ENCODE results near the gene RAB36.

The RAB36 gene

DNA sequence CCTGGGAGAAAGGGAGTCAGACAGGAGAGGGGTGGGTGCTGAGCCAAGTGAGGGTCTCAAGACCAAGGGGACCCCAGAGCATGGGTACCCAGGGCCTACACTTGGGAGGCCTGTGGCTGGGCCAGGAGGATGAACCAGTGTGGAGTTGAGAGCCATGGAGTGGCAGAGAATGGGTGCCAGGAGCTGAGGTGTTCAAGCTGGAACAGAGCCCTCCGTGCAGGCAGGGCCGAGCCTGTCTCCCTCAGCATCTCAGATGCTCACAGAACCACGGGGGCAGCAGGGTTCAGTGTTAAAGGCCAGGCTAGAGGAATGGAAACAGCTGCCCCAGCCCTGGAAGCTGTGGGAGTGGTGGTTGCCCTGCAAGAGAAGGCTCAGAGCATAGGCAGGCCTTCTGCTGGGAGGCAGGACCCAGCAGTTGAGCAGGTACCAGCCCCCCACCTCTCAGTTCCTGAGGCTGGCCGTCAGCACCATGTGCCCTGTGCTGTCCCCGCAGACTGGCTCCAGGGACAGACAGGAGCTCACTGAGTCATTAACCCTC, 35.8 kb upstream of the RAB36 start:
- Histone ChIP-seq H3K27ac (ENCODE audit: low read depth, low read length) (no peak overlapping the region), H3K79me2 (ENCODE audit: control insufficient read depth, insufficient read depth, low read length, unreplicated experiment) (no peaks in the 10 kb centered on the region), H3K4me1 (ENCODE audit: control insufficient read depth, insufficient read depth, low read length, unreplicated experiment) (no peaks in the 10 kb centered on the region), H2AFZ (ENCODE audit: low read length, unreplicated experiment) (no peak overlapping the region), H3K4me3 (ENCODE audit: low read depth, low read length) (no peak overlapping the region), H3K36me3 (ENCODE audit: insufficient read depth, low read length) (no peaks in the 10 kb centered on the region), H3K27me3 (ENCODE audit: insufficient read depth, low read length) (no peaks in the 10 kb centered on the region)

DNA sequence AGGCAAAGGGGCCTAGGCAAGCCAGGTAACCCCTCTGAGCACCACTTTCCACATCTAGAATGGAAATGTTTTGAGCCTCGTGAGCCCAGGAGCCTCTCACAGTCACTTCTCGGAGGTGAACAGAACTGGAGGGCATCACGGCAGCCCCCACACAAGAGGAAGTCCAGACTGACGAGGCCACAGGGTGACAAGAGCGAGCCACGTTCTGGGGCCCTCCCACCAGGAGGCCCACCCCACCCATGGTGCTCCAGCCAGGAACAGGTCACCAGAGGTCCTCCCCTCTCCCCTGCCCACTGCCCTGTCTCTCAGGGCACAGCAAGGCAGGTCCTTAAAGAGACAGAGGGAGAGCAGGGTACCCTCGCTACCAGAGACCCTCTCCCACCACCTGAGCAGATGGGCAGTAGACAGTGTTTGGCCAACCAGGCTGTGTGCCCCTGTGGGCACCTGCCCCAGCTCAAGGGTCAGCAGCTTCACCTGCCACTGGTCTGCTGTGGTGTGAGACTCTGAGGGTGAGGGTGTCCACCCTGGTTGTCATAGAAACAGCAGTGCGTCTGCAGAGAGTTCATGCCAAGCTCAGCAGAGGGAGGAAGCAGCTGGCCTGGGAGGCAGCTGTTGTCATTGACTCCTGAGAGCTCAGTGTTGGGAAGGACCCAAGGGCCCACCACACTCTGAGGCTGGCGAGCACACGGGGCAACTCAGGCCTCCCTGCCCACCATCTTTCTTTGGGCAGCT, 34.9 kb upstream of the RAB36 start:
- no peak overlapping the region for H3K4me3 ChIP-seq (ENCODE audit: low read depth, low read length)
- H3K27me3 ChIP-seq (ENCODE audit: insufficient read depth, low read length), result no peaks in the 10 kb centered on the region
- H3K79me2 ChIP-seq (ENCODE audit: control insufficient read depth, insufficient read depth, low read length, unreplicated experiment), result no peaks in the 10 kb centered on the region
- H3K27ac ChIP-seq (ENCODE audit: low read depth, low read length), result no peak overlapping the region
- no peaks in the 10 kb centered on the region for H3K36me3 ChIP-seq (ENCODE audit: insufficient read depth, low read length)
- no peak overlapping the region for H2AFZ ChIP-seq (ENCODE audit: low read length, unreplicated experiment)
- no peaks in the 10 kb centered on the region for H3K4me1 ChIP-seq (ENCODE audit: control insufficient read depth, insufficient read depth, low read length, unreplicated experiment)

DNA sequence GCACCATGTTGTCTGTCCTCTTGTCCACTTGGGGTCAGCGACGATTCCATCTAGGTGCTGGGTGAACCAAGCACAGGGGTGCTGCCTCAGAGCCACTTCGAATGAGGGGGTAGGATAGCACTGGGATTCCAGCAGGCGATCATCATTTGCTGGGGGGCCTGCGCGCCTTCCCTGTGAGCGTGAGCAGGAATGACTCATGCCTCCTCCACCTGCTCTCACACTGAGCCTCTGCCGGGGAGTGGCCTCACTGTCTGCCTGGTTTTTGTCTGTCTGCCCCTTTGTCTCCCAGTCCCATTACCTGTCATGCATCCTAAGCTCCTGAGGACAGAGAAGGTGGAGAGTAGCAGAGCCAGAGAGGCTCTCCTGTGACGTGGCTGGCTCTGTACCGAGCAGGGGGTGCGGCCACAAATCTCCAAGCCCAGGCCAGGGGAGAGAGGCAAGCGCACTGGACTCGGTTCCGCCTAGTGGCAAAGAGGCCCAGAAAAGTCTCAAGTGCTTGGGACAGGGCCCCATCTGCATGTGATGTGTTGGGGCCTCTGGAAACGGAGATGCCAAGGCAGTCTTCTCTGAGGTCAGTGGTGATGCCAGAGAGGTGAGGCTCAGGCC, 34.3 kb upstream of the RAB36 start:
- Histone ChIP-seq H3K27me3 (ENCODE audit: insufficient read depth, low read length) (no peaks in the 10 kb centered on the region), H2AFZ (ENCODE audit: low read length, unreplicated experiment) (no peak overlapping the region), H3K27ac (ENCODE audit: low read depth, low read length) (no peak overlapping the region), H3K4me1 (ENCODE audit: control insufficient read depth, insufficient read depth, low read length, unreplicated experiment) (no peaks in the 10 kb centered on the region), H3K4me3 (ENCODE audit: low read depth, low read length) (no peak overlapping the region), H3K36me3 (ENCODE audit: insufficient read depth, low read length) (no peaks in the 10 kb centered on the region), H3K79me2 (ENCODE audit: control insufficient read depth, insufficient read depth, low read length, unreplicated experiment) (no peaks in the 10 kb centered on the region)

DNA sequence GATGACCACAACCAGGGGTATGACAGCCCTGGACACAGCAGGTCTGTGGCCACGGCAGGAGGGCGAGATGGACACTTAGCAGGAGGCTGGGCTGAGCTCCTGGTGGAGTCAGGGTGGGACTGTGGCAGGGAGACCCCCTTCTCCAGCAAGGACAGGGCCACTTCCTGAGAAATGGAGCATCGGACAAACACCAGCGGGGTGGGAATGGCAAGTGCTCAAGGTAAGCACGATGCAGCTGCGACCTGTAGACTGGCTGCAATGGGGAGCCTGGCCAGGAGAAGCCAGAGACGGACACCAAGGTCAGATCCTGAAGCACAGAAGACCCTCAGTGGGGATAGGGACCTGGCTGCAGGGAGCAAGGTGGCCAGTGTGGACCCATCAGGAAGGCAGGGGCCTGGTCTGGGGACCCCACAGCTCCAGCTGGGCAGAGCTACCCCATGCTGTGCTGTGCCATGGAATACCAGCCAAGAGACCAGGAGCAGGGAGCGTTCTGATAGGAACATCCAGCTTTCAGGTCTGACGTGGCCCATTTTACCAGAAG, 32.7 kb upstream of the RAB36 start:
- no peaks in the 10 kb centered on the region for H3K36me3 ChIP-seq (ENCODE audit: insufficient read depth, low read length)
- H3K79me2 ChIP-seq (ENCODE audit: control insufficient read depth, insufficient read depth, low read length, unreplicated experiment), result no peaks in the 10 kb centered on the region
- H3K4me1 ChIP-seq (ENCODE audit: control insufficient read depth, insufficient read depth, low read length, unreplicated experiment), result no peaks in the 10 kb centered on the region
- H3K27ac ChIP-seq (ENCODE audit: low read depth, low read length), result no peak overlapping the region
- no peak overlapping the region for H3K4me3 ChIP-seq (ENCODE audit: low read depth, low read length)
- no peak overlapping the region for H2AFZ ChIP-seq (ENCODE audit: low read length, unreplicated experiment)
- H3K27me3 ChIP-seq (ENCODE audit: insufficient read depth, low read length), result no peaks in the 10 kb centered on the region

DNA sequence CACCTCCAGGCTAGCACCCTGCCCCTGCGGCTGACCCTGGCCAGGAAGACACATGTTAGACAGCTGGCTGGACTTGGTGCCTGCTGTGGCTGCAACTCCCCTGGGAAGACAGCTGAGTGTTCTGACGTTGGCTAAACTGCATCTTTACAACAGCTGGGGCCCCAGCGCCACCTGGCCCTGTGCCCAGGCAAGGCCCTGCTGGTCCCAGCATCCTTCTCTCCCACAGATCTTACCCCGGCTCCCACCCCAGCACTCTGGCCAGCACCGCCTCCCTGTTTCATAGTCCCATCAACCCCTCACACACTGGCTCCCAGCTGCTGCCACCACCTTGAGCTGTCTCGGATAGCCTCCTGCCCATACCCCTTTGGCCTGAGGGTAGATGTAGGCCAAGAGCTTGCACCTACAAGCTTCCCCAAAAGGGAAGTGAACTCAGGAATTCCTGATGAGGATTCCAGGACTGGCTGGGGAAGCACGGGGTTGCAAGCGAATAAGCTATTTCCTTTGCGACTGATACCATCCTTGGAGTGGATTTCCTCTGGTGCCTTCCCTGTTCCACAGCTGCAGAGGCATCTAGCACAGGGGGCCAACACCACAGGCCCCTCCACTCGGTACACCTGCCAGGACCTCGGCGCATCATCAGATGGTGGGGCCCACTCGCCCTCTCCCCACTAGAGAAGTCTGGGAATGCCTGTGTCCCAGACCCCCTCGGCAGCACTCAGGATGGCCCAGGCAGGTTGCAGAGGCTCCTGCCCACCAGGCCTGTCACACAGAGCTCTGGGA, 32.0 kb upstream of the RAB36 start:
- no peak overlapping the region for H3K27ac ChIP-seq (ENCODE audit: low read depth, low read length)
- H3K79me2 ChIP-seq (ENCODE audit: control insufficient read depth, insufficient read depth, low read length, unreplicated experiment), result no peaks in the 10 kb centered on the region
- H3K36me3 ChIP-seq (ENCODE audit: insufficient read depth, low read length), result no peaks in the 10 kb centered on the region
- no peaks in the 10 kb centered on the region for H3K4me1 ChIP-seq (ENCODE audit: control insufficient read depth, insufficient read depth, low read length, unreplicated experiment)
- no peak overlapping the region for H2AFZ ChIP-seq (ENCODE audit: low read length, unreplicated experiment)
- H3K27me3 ChIP-seq (ENCODE audit: insufficient read depth, low read length), result no peaks in the 10 kb centered on the region
- no peak overlapping the region for H3K4me3 ChIP-seq (ENCODE audit: low read depth, low read length)

DNA sequence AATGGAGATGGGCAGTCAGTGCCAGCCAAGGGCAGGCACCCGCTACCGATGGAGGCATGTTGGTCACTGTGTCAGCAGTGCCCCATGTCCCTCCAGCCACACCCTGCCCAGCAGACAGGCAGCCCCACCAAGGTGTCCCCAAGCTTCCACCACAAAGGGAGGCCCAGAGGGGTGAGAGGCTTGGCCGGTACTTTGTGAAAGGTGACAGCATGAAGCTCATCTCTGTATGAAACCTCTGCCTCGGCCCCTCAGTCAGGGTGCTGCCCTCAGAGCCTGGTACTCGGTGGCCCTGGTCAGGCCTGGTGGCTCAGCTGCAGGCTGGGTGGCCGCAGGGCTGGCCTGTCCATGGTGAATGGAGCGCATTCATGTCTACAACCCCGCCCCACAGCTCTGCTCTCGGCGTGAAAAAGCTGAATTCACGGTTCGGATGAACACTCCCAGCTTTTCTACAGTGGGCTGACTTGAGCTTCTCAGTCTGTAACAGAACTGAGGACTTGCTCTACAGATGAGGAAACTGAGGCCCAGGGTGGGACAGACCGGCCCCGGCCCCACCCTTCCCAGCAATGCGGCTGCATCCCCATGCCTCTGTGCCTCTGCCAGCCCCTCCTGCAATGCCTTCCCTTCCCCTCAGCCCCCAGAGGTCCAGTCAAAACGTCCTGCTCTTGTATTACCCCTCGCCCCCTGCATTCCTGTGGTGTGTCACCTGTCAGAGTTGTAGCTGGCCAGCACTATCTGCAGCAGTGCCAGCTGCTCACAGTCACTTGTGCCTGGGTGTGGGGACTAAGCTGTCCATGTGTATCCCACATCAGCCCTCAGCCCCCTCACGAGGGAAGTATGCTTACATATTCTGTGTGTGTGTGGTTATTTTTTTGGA, 31.2 kb upstream of the RAB36 start:
- Histone ChIP-seq H3K36me3 (ENCODE audit: insufficient read depth, low read length) (no peaks in the 10 kb centered on the region), H3K79me2 (ENCODE audit: control insufficient read depth, insufficient read depth, low read length, unreplicated experiment) (no peaks in the 10 kb centered on the region), H3K27me3 (ENCODE audit: insufficient read depth, low read length) (no peaks in the 10 kb centered on the region), H3K4me3 (ENCODE audit: low read depth, low read length) (no peak overlapping the region), H2AFZ (ENCODE audit: low read length, unreplicated experiment) (no peak overlapping the region), H3K27ac (ENCODE audit: low read depth, low read length) (no peak overlapping the region), H3K4me1 (ENCODE audit: control insufficient read depth, insufficient read depth, low read length, unreplicated experiment) (no peaks in the 10 kb centered on the region)

DNA sequence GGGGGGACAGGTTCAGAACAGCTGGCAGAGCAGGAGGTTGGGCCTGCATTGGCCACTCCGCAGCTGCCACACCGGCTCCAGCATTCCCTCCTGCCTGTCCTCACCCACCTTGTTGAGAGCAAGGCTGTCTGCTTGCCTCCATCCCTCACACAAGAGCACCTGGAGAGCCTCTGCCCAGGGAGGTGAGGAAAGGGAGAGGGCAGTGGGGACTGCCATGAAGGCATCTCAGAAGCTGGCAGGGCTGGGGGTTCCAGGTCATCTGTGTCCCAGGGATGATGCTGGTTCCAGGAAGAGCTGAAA, 30.6 kb upstream of the RAB36 start:
- H3K79me2 ChIP-seq (ENCODE audit: control insufficient read depth, insufficient read depth, low read length, unreplicated experiment), result no peaks in the 10 kb centered on the region
- no peak overlapping the region for H3K4me3 ChIP-seq (ENCODE audit: low read depth, low read length)
- H3K4me1 ChIP-seq (ENCODE audit: control insufficient read depth, insufficient read depth, low read length, unreplicated experiment), result no peaks in the 10 kb centered on the region
- no peaks in the 10 kb centered on the region for H3K36me3 ChIP-seq (ENCODE audit: insufficient read depth, low read length)
- H3K27me3 ChIP-seq (ENCODE audit: insufficient read depth, low read length), result no peaks in the 10 kb centered on the region
- no peak overlapping the region for H2AFZ ChIP-seq (ENCODE audit: low read length, unreplicated experiment)
- no peak overlapping the region for H3K27ac ChIP-seq (ENCODE audit: low read depth, low read length)

DNA sequence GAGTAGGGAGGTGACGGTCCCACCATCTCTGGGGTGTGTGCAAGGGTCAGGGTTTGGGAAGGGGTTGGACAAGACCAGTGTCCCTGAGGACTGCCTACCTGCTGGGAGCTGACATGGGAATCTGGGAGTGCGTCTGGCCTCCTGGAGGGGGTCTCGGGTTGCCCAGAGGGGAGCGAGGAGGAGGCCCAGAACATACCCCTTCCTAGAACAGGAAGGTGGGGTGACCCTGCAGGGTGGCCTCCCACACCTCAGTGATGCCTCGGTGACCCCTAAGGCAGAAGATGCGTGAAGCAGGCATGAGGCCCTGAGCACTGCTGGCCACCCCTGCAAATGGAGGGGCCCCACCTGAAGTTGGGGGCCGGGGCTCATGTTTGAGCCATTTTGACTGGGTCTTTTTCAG, 29.9 kb upstream of the RAB36 start:
- Histone ChIP-seq H3K36me3 (ENCODE audit: insufficient read depth, low read length) (no peaks in the 10 kb centered on the region), H2AFZ (ENCODE audit: low read length, unreplicated experiment) (no peak overlapping the region), H3K27ac (ENCODE audit: low read depth, low read length) (no peak overlapping the region), H3K4me1 (ENCODE audit: control insufficient read depth, insufficient read depth, low read length, unreplicated experiment) (no peaks in the 10 kb centered on the region), H3K4me3 (ENCODE audit: low read depth, low read length) (no peak overlapping the region), H3K79me2 (ENCODE audit: control insufficient read depth, insufficient read depth, low read length, unreplicated experiment) (no peaks in the 10 kb centered on the region), H3K27me3 (ENCODE audit: insufficient read depth, low read length) (no peaks in the 10 kb centered on the region)

DNA sequence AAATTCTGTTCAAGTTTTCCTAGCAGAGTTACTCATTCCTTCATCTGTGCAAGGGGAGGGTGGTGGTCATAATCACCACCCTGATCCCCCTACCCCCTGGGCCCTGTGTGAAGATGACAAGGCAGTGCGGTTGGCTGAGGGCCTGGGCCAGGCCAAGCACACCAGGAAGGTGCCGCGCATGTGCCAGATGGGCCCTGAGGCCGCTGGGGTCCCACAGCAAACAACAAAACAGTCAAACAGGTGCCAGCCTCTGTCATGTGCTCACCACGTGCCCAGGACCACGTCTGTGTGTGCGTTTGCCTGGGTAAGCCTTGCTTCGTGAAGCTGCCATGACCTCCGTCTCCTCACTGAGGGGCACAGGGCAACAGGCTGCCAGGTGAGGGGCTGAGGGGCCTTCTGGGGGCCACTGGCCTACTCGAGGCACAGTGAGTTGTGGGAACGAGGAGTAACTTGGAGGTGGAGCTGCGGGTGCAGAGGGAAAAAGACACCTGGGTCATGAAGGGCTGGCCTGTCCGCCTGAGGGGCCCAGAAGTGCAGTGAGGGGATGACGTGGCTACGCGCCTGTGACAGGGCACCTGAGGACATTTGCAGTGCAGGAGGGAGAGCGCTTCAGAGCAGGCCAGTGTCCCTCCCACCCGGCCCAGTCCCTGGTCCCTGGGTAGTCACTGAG, 29.3 kb upstream of the RAB36 start:
- Histone ChIP-seq H3K4me1 (ENCODE audit: control insufficient read depth, insufficient read depth, low read length, unreplicated experiment) (no peaks in the 10 kb centered on the region), H2AFZ (ENCODE audit: low read length, unreplicated experiment) (no peak overlapping the region), H3K27me3 (ENCODE audit: insufficient read depth, low read length) (no peaks in the 10 kb centered on the region)

More for the DNA sequence above, 29.3 kb upstream of the RAB36 start:
- Histone ChIP-seq H3K27ac (ENCODE audit: low read depth, low read length) (no peak overlapping the region), H3K36me3 (ENCODE audit: insufficient read depth, low read length) (no peaks in the 10 kb centered on the region), H3K4me3 (ENCODE audit: low read depth, low read length) (no peak overlapping the region), H3K79me2 (ENCODE audit: control insufficient read depth, insufficient read depth, low read length, unreplicated experiment) (no peaks in the 10 kb centered on the region)

Measured in ACC112 (cell line).